Body of pancreas (tissue), 4 donors: ENCODE measurements around the gene COMT.
A peak's percentile ranks its signal among the peaks of the same experiment; 100 is the strongest.

Experiments
- CTCF ChIP-seq, 7 experiments: fragments of 450-650 bp in 4 of 7; fragments of 200-600 bp in 3 of 7; sonication (generic) in 3 of 7; IDR thresholded peaks; one replicate each; pipeline ENCODE4 v1.5.1; 2016 to 2019; ENCODE audit warnings: antibody characterized with exemption in 7 of 7
- POLR2A ChIP-seq, 3 donors: fragments of 450-650 bp; IDR thresholded peaks; one replicate each; pipeline ENCODE4 v1.6.1; 2016; ENCODE audit warnings: antibody characterized with exemption in 3 of 3, mild to moderate bottlenecking in 2 of 3

DNA sequence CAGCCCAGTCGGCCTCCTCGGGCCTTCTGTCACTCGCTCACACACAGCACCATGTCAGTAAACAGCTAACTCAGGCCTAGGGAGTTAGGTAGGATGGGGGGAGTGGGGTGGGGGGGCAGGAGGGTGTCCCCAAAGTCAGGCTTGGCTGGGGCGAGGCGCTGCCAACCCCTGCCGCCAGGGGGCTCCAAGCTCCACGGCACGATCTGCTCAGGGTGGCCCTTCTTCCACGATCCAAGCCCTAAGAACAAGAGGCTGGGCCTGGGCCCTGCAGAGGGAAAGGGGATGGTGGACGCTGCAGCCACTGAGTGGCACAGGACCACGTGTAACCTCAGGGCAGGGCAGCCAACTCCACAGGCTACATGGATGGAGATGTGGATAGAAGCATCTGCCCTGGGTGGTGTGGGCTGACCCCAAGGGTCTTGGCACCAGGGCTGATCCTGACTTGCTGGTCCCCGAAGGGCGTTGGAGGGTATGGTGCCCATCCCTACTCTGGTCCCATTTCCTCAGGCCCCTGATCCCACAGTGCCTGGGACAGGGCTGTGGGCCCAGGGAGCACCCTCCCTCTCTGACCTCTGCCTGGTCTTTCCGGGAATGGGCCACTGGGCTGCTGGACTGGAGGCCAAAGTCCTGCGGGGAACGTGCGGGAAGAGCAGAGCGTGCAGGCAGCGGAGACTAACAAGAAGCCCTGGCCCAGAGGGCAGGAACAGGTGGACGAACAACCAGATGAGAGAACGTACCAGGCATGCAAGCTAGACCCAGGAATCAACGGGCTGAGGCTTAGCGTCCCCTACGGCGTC is 29.1 kb downstream of the COMT start:
- TF ChIP-seq CTCF (IDR thresholded peaks at IDR 0.05) = peak; percentile 73 to 97 (median 85)
- TF ChIP-seq POLR2A (IDR thresholded peaks at IDR 0.05) = peak in 1 of 3 donors; percentile 14
